ENCODE measurements around the gene NCOA3.
"Not testable (repeated sequence)": the region's sequence is repeated elsewhere in the genome, so short reads cannot be mapped to it uniquely, and the experiment has no call there.

The NCOA3 gene

DNA sequence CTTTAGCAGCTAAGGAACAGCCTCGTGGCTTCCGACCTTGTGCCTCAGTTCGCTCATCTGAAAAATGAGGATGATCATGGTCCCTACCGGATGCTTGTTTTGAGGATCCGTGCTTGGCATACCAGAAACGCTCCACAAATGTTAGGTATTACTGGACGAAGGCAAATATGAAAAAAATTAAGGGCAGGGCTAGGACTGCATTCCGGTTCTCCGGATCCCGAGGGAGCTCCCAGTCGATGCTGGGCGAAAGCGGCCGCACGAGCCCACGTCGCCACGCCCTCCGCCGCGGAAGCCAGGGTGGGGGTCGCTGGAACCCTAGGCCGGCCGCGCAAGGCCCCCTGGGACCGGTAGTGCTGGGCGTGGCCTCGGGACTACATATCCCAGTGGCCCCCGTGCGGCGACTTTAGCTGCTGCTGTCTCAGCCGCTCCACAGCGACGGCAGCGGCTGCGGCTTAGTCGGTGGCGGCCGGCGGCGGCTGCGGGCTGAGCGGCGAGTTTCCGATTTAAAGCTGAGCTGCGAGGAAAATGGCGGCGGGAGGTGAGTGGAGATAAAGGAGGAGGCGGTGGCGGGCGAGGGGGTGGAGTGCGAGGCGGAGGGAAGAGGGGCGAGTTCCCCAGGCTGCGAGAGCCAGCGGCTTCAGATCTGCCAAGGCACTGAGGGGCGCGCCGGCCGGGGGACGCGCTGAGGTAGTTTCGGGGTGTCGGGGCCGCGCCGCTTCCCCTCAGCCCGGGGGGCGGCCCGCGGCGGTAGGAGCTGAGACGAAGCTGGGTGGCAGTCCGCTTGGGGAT, at the start of gene NCOA3:
NCOA3 (plus strand) TSS at position 406 of the 789 bp plus-strand sequence. CDS start 120,361 bp downstream, outside the sequence.
- peak; percentile 66 for DNase-seq (ENCODE audit: low read depth)

DNA sequence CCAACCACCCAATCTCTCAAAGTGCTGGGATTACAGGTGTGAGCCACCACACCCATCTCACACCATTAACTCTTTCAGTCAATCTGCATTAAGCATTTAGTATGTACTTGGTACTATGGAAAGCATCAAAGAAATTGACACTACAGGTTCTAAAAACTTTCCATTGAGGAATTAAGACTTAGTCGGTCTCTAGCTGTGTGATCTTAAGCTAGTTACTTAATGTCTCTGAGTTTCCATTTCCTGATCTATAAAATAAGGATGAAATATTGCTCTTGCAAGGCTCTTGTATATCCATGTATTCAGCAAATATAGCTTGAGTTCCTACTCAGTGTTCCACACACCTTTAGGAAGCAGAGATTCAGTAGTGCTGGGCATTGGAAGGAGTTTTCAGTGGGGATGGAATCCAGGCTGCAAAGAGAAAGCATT, 48.9 kb upstream of the NCOA3 start:
- no peak for DNase-seq (ENCODE audit: low read depth)

DNA sequence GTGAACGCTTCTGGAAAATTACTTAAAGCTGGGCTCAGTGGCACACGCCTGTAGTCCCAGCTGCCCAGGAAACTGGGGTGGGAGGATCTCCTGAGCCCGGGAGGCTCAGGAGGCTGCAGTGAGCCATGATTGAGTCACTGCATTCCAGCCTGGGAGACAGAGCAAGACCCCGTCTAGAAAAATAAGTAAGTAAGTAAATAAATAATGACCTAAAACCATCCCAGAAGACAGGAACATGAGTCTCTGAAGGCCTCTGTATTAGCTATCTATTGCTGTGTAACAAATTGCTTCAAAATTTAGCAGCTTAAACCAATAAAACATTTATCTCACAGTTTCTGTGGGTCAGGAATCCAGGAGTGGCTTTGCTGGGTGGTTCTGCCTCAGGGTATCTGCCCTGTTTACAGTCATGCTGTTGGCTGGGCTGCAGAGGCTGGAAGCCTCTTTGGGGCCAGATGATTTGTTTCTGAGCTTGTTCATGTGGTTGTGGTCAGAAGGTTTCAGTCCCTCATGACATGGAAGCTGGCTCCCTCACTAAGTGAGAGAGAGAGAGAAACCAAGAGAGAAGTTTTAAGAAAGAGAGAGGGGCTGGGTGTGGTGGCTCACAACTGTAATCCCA, 48.4 kb upstream of the NCOA3 start:
- DNase-seq (ENCODE audit: low read depth): peak; percentile 76

DNA sequence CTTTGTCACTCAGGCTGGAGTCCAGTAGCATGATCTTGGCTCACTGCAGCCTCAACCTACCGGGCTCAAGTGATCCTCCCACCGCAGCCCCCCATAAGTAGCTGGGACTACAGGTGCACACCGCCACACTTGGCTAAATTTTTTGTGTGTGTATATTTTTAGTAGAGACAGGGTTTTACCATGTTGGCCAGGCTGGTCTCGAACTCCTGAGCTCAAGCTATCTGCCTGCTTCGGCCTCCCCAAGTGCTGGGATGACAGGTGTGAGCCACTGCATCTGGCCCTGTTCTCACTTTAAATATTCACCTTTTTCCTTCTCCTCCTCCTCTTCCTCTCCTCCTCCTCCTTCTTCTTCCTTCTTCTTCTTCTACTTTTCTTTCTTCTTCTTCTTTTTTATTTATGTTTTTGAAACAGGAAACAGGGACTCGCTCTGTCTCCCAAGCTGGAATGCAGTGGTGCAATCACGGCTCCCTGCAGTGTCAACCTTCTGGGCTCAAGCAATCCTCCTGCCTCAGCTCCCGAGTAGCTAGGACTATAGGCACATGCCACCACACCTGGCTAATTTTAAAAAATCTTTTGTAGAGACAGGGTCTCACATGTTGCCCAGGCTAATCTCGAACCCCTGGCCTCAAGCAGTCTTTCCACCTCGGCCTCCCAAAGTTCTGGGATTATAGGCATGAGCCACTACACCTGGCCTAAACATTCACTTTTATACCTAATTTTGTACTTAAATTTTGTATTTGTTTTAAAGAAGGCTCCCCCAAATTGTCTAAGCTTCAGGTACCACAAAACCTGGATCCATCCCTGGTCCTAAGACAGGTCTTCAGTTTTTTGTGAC, 47.2 kb upstream of the NCOA3 start:
- no peak for DNase-seq (ENCODE audit: low read depth)

DNA sequence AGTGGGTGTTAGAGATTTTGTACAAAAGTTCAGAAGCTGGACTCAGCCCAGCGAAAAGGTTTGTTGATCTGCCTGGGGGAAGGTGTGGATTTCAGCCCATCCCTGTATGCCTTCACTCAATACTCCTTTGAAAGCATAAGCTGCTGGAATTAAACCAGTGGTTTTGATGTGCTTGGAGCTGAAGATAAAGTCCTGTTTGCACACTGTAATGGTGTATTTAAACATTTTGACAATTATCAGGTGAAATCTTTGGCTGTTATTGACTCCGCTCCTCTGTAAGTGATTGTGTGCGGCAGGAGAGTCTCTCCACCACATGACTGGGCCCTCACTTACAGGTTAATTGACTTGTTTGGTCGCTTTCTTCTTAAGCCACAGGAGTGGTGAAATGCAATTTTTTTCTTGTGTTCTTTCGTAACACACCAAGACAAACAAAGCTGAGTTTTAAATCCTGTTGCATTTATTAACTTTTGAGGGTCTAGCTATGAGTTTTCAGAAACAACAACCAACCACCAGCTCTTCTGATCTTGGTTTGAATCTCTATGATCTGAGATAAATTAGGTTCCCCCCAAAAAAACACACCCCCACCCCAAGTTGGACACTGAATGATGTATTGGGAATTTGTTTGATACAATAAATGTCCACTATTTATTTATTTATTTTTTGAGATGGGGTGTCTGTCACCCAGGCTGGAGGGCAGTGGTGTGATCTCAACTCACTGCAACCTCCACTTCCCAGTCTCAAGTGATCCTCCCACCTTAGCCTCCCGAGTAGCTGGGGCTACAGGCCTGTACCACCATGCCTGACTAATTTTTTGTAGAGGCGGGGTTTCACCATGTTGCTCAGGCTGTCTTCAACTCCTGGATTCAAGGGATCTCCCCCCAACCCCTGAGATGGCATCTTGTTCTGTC, 46.3 kb upstream of the NCOA3 start:
- DNase-seq (ENCODE audit: low read depth): no peak

DNA sequence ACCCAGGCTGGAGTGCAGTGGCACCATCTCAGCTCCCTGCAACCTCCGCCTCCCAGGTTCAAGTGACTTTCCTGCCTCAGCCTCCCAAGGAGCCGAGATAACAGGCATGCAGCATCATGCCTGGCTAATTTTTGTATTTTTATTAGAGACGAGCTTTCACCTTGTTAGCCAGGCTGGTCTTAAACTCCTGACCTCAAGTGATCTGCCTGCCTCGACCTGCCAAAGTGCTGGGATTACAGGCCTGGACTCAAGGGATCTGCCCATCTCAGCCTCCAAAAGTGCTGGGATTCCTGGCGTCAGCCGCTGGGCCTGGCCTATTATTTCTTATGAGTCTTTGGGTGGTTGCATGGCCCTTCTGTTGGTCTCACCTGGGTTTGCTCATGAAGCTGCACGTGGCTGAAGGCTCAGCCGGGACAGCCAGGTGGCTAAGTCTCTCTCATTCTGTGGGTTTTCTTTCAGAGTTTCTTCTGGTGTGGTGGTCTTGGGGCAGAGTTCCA, 45.6 kb upstream of the NCOA3 start:
- DNase-seq (ENCODE audit: low read depth): no peak

DNA sequence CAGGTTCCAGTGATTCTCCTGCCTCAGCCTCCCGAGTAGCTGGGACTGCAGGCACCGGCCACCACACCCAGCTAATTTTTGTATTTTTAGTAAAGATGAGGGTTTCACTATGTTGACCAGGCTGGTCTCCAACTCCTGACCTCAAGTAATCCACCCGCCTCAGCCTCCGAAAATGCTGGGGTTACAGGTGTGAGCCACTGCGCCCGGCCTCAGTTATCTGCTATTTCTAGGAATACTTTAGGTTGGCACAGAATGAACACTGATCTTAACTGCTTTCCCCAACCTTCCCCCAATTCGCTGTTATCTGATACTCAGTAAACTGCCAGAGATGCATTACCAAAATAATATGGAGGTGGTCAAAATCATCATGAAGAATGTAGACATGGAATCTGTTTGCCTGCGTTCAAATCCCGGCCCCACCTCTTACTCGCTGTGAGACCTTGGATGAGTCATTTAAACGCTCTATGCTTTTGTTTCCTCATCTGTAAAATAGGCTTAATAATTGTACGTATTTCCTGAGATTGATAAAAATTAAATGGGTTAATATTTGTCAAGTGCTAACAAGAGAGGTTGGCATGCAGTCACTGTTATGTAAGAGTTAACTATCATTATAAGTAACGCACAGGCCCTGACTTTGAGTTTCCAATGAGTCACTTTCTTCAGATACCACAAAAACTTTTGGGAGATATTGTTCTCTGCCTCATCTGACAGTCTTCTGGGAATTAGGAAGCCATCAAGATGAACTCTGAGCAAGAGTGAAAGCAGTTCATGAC, 44.5 kb upstream of the NCOA3 start:
- peak; percentile 44 for DNase-seq (ENCODE audit: low read depth)

DNA sequence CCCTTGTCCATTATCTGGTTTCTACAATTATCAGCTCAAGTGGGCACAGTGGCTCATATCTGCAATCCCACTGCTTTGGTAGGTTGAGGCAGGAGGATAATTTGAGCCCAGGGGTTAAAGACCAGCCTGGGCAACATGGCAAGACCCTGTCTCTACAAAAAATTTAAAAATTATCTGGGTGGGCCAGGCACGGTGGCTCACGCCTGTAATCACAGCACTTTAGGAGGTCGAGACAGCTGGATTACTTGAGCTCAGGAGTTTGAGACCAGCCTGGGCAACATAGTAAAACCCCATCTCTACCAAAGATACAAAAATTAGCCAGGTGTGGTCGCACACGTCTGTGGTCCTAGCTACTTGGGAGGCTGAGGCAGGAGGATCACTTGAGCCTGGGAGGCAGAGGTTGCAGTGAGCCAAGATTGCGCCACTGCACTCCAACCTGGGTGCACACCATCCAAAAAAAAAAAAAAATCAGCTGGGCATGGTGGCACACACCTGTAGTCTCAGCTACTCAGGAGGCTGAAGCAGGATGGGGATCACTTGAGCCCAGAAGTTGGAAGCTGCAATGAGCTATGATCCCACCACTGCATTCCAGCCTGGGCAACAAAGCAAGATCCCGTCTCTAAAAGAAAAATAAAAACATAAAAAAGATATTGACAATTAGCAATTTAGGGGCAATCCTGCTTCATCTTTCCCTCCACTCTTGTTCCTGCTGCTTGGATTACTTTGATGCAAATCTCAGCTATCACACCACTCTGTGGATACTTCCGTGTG, 43.2 kb upstream of the NCOA3 start:
- DNase-seq (ENCODE audit: low read depth): not testable (repeated sequence)

DNA sequence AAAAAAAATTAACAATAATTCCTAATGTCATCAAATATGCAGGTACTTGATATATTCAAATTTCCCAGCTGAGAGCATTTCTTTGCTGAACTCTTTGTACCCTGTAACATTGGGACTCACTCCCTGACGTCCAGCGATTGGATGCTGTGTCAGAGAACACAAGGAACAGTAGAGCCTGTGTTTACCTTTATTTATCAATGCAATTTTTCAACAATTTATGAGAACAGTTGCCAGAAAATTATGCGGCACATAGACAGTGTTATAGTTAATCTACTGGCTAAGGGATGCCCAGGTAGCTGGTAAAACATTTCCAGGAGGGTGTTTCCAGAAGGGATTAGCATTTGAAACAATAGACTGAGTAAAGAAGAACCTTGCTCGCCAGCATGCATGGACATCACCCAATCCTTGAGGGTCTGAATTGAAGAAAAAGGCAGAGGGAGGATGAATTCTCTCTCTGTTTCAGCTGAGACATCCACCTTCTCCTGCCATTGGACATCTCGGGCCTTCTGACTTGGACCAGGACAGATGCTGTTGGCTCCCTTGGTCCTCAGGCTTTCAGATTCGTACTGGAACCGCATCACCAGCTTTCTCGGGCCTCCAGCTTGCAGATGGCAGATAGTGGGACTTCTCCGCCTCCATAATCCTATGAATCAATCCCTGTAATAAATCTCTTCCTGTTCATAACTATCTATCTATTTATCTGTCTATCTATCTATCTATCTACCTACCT, 42.2 kb upstream of the NCOA3 start:
- DNase-seq (ENCODE audit: low read depth): no peak

DNA sequence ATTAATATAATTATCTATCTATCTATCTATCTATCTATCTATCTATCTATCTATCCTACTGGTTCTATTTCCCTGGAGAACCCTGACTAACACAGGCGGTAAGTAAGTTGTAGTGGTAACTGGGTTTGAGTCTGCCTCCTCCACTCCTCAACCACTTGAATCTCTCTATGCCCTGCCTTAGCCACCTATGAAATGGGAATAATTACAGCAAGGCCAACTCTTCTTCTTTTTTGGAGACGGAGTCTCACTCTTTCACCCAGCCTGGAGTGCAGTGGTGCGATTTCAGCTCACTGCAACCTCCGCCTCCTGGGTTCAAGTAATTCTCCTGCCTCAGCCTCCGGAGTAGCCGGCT, 41.0 kb upstream of the NCOA3 start:
- not testable (repeated sequence) for DNase-seq (ENCODE audit: low read depth)

DNA sequence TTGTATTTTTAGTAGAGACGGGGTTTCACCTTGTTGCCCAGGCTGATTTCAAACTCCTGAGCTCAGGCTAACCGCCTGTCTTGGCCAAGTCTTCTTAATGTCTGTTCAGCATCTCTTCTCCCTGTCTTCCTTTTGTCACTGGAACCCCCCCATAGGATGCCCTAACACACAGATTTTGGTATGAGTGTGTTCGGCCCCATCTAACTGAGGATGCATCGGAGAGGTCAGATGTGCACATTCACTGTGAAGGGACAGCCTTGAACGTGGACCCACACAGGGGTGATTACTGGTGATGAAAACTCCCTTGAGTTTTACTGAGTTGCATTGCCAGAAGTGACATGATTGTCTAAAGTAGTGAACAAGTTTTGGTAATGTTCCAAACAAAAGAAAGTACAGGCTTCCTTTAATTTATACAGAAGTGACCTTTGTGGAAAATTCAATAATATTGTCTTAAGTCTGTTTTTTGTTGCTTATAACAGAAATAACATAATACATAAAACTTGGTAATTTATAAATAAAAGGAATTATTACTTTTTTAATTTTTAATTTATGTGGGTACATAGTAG, 40.5 kb upstream of the NCOA3 start:
- no peak for DNase-seq (ENCODE audit: low read depth)

DNA sequence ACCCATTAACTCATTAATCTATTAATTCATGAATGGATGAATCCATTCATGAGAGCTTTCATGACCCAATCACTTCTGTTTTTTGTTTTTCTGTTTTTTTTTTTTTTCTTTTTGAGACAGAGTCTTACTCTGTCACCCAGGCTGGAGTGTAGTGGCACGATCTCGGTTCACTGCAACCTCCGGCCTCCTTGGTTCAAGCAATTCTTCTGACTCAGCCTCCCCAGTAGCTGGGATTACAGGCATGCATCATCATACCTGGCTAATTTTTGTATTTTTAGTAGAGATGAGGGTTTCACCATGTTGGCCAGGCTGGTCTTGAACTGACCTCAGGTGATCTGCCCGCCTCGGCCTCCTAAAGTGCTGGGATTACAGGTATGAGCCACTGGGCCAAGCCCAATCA, 39.8 kb upstream of the NCOA3 start:
- not testable (repeated sequence) for DNase-seq (ENCODE audit: low read depth)

DNA sequence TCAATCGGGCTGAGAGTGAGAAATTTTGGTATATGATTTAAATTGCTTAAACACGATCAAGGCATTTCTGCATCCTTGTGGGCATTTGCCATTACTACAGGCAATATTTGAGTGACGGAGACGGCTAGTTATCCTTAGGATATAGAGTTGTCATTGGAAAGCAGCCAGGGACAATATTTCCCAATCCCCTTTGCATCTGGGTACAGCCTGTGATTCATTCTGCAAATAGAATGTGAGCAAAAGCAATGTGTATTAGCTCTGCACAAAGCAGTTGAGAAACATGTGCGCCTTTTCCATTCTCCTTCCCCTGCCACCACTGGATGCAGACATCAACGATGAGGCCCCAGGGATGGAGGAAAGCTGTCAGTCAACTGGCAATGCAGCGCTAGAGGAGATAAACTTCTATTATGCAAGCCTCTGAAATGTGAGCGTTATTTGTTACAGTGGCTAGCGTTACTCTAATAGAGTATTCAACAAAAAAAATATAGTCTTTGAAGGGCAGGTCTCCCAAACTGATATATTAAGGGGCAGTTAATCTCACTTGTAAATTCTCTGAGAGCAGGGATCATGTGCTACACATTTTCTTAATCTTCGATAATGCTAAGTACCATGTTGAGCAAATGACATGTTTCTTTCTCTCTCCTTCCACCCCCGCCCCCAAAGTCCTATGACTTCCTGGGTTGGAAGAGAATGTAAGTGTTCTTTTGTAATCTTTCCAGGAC, 37.1 kb upstream of the NCOA3 start:
- DNase-seq (ENCODE audit: low read depth): peak; percentile 96

DNA sequence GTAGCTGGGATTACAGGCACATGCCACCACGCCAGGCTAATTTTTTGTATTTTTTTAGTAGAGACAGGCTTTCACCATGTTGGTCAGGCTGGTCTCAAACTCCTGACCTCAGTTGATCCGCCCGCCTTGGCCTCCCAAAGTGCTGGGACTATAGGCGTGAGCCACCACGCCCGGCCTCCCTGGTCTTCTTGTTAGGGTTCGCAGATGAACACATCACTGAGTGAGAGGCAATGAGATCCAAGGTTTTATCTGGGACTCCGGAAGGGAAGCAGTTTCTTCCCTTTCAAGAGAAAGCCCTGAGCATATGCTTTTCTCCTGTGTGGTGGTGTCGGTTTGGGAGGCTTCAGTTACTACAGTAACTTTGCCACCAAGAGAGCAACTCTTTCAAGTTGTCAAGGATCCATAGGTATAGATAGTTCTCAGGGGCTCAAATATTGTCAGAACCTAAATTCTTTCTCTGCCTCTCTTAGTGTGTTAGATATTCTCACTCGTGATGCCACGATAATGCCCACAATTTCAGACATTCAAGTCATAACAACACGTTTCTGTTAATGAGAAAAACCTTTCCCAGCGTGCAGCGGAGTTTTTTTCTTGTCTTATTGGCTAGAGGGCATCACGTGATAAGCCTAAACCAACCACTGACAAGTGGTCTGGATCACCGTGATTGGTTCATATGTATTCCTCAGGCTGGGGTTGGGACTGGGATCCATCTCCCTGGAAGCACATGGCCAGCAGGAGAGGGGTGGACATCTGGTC, 36.2 kb upstream of the NCOA3 start:
- DNase-seq (ENCODE audit: low read depth): no peak

DNA sequence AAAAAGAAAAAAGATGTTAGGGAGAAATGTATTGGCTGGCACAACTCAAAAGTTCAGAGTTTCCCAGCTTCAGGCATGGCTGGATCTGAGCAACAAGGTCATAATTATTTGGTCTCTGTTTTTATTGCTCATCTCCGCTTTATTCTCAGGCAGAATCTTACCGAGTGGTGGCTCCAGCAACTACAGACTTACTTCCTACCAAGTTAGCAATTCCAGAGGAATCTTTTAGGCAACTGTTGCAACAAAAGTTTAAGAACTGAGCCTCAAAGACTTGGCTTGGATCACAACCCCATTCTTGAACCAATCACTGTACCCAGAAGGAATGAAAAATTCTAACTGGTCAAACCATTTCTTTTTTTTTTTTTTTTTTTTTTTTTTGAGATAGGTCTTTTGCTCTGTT, 35.5 kb upstream of the NCOA3 start:
- DNase-seq (ENCODE audit: low read depth): no peak

DNA sequence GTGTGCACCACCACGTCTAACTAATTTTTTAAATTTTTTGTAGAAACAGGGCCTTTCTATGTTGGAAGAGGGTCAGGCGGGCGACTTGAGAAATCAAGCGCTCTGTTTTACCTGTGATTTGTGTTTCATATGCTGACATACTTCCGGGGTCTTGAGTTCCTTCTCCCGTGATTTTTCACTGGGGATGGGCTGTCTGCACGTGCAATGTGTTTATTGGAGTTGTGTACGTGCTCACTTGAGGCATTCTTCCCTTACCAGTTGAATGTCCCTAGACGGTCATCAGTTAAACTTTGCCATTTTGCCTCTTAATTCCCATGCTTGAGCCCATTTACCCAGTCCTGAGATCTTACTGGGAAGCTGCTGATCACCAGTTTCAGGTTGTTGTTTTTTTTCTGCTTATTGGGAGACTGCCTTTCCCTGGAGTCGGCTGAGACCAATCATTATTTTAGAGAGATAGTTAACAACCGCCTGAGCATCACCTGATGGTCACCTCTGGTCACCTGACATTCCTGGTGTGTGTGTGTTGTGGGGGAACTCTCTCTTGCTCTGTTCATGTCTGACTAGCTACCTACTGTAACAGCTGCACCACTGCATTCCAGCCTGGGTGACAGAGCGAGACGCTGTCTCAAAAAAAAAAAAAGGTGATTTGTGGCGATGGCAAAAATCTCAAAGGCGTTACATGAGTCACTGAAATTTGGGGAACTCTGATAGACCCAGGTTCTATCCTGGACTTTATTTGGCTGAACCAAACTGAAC, 34.8 kb upstream of the NCOA3 start:
- DNase-seq (ENCODE audit: low read depth): no peak
